Upper lobe of left lung (tissue), 4 donors: Measurements from ENCODE around the gene MAN2A2.

ENCODE experiments used
- CTCF ChIP-seq, 6 experiments: fragments of 450-650 bp in 4 of 6; fragments of 200-600 bp in 2 of 6; sonication (generic) in 2 of 6; IDR thresholded peaks; one replicate each; pipeline ENCODE4 v1.5.1; 2016 to 2019; ENCODE audit warnings: antibody characterized with exemption in 6 of 6
- POLR2A ChIP-seq, 4 donors: fragments of 450-650 bp; IDR thresholded peaks; one replicate each; pipeline ENCODE4 v1.5.1; 2016 to 2017; ENCODE audit warnings: antibody characterized with exemption in 4 of 4, mild to moderate bottlenecking in 2 of 4

- TF ChIP-seq POLR2A (IDR thresholded peaks at IDR 0.05) (no peak), CTCF (IDR thresholded peaks at IDR 0.05) (no peak)
Observed at GRCh38 chr15:90912770-90913075, 9.6 kb downstream of the MAN2A2 start.
